Stimulated activated CD4-positive, alpha-beta T cell treated with anti-CD3 and anti-CD28 coated beads, Interleukin-1b, Interleukin-23, amount 100 ng/mL, for 1 hour (primary cell): ENCODE data around the gene NYAP1.

Experiments
- DNase-seq, 2 donors: peaks; one replicate each; pipeline ENCODE4 v3.0.0-alpha.2; 2020; ENCODE audit warnings: low read depth in 2 of 2

NYAP1 gene

DNA sequence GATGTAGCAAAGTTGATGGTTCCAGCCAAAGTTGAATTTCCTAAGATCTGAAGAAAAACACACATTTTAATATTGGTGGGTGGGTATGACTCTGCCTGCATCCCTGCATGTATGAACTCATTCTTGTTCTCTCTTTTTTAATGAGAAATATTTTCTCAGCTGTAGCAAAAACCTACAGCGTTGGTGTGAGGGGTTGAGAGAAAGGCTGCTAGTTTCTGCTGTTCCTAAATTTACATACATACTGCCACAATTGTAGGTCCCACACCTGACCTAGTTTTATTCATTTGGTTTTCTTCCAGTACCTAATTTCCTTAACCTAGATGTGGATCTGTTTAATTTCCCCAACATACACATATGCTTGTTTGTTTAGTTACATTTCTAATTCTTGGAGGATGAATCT lies 59.9 kb downstream of the NYAP1 start:
- no peak for DNase-seq

DNA sequence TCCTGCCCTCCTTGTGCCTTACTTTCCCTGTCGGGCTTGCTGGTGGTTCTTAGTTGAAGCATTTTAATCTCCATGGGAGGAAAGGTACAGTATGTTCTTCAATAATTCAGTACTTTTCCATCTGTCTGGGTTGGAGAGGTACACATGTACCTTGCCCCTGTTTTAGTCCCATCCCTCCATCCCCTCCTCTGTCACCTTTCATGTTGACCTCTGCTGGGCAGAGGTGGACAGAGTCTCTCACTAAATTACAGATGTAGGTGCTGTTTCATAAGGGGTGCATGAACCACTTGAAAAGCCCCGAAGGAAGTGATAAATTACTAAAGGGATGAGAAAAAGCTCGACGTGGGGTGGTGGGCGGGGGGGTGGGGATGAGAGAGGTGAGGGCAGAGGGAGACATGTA lies 60.7 kb downstream of the NYAP1 start:
- DNase-seq = no peak
